Measurements from ENCODE around the gene SECISBP2.

DNA sequence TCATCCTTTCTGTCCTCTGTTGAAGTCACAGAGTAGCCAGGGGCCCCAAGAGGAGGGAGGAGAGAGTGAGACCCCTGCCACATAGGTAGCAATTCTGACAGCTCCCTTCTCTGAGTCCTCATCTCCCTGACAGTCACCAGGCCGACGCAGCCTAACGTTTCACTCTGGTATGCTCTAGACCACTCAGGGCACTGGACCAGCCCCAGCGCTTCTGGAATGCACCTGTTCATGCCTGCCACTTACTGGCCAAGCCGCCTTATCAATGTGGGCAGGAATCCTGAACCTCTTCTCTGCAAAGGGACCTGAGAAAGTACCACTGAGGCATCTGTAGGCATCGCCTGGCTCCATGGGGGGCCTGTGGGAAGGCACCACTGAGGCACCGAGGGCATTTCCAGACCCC is 50.2 kb downstream of the SECISBP2 start:
- TF ChIP-seq, protein P1, sequence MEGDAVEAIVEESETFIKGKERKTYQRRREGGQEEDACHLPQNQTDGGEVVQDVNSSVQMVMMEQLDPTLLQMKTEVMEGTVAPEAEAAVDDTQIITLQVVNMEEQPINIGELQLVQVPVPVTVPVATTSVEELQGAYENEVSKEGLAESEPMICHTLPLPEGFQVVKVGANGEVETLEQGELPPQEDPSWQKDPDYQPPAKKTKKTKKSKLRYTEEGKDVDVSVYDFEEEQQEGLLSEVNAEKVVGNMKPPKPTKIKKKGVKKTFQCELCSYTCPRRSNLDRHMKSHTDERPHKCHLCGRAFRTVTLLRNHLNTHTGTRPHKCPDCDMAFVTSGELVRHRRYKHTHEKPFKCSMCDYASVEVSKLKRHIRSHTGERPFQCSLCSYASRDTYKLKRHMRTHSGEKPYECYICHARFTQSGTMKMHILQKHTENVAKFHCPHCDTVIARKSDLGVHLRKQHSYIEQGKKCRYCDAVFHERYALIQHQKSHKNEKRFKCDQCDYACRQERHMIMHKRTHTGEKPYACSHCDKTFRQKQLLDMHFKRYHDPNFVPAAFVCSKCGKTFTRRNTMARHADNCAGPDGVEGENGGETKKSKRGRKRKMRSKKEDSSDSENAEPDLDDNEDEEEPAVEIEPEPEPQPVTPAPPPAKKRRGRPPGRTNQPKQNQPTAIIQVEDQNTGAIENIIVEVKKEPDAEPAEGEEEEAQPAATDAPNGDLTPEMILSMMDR (IDR thresholded peaks at IDR 0.05): no peak
- no peak for TF ChIP-seq POLR2A (IDR thresholded peaks at IDR 0.05)

Measured in Peyer's patch (tissue), 4 donors.